A549 (cell line): ENCODE data around the gene C6orf132. TPM values are rescaled to one million over a fixed set of nuclear protein-coding genes. Genes with fewer than 3 reads are reported as not detected.

Experiments used
- ATAC-seq, 2 experiments: fragments of 200-7000 bp in 1 of 2; fragments of >200 bp in 1 of 2; cut with Nextera tagmentation in 1 of 2; cut with Tn5 transposase in 1 of 2; 3 replicates each; pipeline versions ENCODE4 v1.8.0 to v1.9.1; 2018 to 2020; ENCODE audit warnings: mild to moderate bottlenecking in 1 of 2, moderate library complexity in 1 of 2
- CTCF ChIA-PET: fragments of 300-600 bp; sonication (Branson Sonifier 250); formaldehyde crosslinking; extraction: SDS; loops from one replicate; lab custom pipeline; 2021; ENCODE audit warnings: antibody characterized with exemption, inconsistent platforms; lab: Yijun Ruan, JAX
- POLR2A ChIA-PET: fragments of 350-600 bp; formaldehyde crosslinking; extraction: SDS; loops from one replicate; lab custom pipeline; 2021; ENCODE audit warnings: antibody characterized with exemption, inconsistent platforms; lab: Yijun Ruan, JAX
- DNase-seq, 2 experiments: peaks; one replicate each; pipeline versions ENCODE4 v3.0.0 to v3.0.0-alpha.2; 2011 to 2016; ENCODE audit warnings: low read depth in 1 of 2, low spot score in 1 of 2
- FAIRE-seq: peaks from 2 replicates; lab custom pipeline; 2011; peaks lifted over from hg19 to GRCh38; lab: Jason Lieb, UNC
- H3K27ac ChIP-seq, 2 experiments: fragments of >200 bp; sonication (Bioruptor Twin); formaldehyde crosslinking; 3 replicates each; pipeline ENCODE4 v1.5.1; 2016 to 2017
- H3K4me1 ChIP-seq: fragments of >200 bp; sonication (Bioruptor Twin); formaldehyde crosslinking; 3 replicates; pipeline ENCODE4 v1.6.1; 2016
- H3K4me2 ChIP-seq: fragments of >200 bp; sonication (Bioruptor Twin); formaldehyde crosslinking; 3 replicates; pipeline ENCODE4 v1.6.1; 2016
- H3K4me3 ChIP-seq: fragments of >200 bp; sonication (Bioruptor Twin); formaldehyde crosslinking; 3 replicates; pipeline ENCODE4 v1.5.1; 2016
- H3K9me3 ChIP-seq: fragments of >200 bp; sonication (Bioruptor Twin); formaldehyde crosslinking; 3 replicates; pipeline ENCODE4 v1.6.1; 2016
- CBX2 ChIP-seq: fragments of 200-600 bp; sonication (generic); IDR thresholded peaks from 2 replicates; pipeline ENCODE4 v1.6.1; 2016; ENCODE audit warnings: low read depth, mild to moderate bottlenecking, borderline replicate concordance
- CEBPB ChIP-seq, 2 experiments: fragments of >200 bp in 1 of 2; sonication (Bioruptor Twin) in 1 of 2; formaldehyde crosslinking in 1 of 2; IDR thresholded peaks; 2 replicates each; pipeline ENCODE4 v1.6.1; 2012 to 2016
- CTCF ChIP-seq: fragments of >200 bp; sonication (Bioruptor Twin); formaldehyde crosslinking; IDR thresholded peaks from 3 replicates; pipeline ENCODE4 v1.5.1; 2016
- GATA3 ChIP-seq: IDR thresholded peaks from 2 replicates; pipeline ENCODE4 v1.6.1; 2012; ENCODE audit warnings: borderline replicate concordance
- HDAC2 ChIP-seq: fragments of 200-600 bp; sonication (generic); IDR thresholded peaks from 2 replicates; pipeline ENCODE4 v1.6.1; 2016
- JUN ChIP-seq, 2 experiments: fragments of >200 bp; sonication (Bioruptor Twin); formaldehyde crosslinking; IDR thresholded peaks; 2 replicates in 1 of 2; 3 replicates in 1 of 2; pipeline ENCODE4 v1.6.1; 2016 to 2017
- JUNB ChIP-seq: fragments of >200 bp; sonication (Bioruptor Twin); formaldehyde crosslinking; IDR thresholded peaks from 2 replicates; pipeline ENCODE4 v1.6.1; 2016
- KDM1A ChIP-seq: fragments of 200-600 bp; sonication (generic); IDR thresholded peaks from 2 replicates; pipeline ENCODE4 v1.6.1; 2016; ENCODE audit warnings: low read depth, mild to moderate bottlenecking
- KDM5A ChIP-seq: fragments of 200-600 bp; sonication (generic); IDR thresholded peaks from 2 replicates; pipeline ENCODE4 v1.6.1; 2016; ENCODE audit warnings: antibody characterized with exemption, mild to moderate bottlenecking
- MAFK ChIP-seq: fragments of 450-650 bp; IDR thresholded peaks from 2 replicates; pipeline ENCODE4 v1.6.1; 2014; ENCODE audit not compliant: partially characterized antibody
- MAX ChIP-seq: IDR thresholded peaks from 2 replicates; pipeline ENCODE4 v1.6.1; 2012
- PBX3 ChIP-seq: IDR thresholded peaks from 2 replicates; pipeline ENCODE4 v1.6.1; 2012
- RAD21 ChIP-seq, 2 experiments: fragments of >200 bp in 1 of 2; sonication (Bioruptor Twin) in 1 of 2; formaldehyde crosslinking in 1 of 2; IDR thresholded peaks in 1 of 2; conservative IDR thresholded peaks in 1 of 2; 2 replicates in 1 of 2; 3 replicates in 1 of 2; pipeline ENCODE4 v1.6.1; 2012 to 2018; ENCODE audit warnings: inconsistent platforms in 1 of 2
- RARB ChIP-seq: fragments of 250-450 bp; sonication (Bioruptor Pico); IDR thresholded peaks from 2 replicates; pipeline ENCODE4 v1.8.0; 2021; ENCODE audit warnings: mild to moderate bottlenecking, moderate library complexity
- RCOR1 ChIP-seq: fragments of 150-350 bp; IDR thresholded peaks from 2 replicates; pipeline ENCODE4 v1.6.1; 2014; ENCODE audit warnings: antibody characterized with exemption, low read length, low read depth
- RNF2 ChIP-seq: fragments of 200-600 bp; sonication (generic); IDR thresholded peaks from 2 replicates; pipeline ENCODE4 v1.6.1; 2016; ENCODE audit warnings: low read depth, mild to moderate bottlenecking, antibody characterized with exemption, moderate library complexity, borderline replicate concordance
- SMC3 ChIP-seq: fragments of >200 bp; sonication (Bioruptor Twin); formaldehyde crosslinking; IDR thresholded peaks from 3 replicates; pipeline ENCODE4 v1.6.1; 2018; ENCODE audit warnings: inconsistent platforms
- ZFP36 ChIP-seq: fragments of 450-650 bp; IDR thresholded peaks from 2 replicates; pipeline ENCODE4 v1.6.1; 2014; ENCODE audit warnings: borderline replicate concordance; ENCODE audit not compliant: partially characterized antibody
- WGBS: methylation state at CpG from one replicate; pipeline ENCODE4 v1.1.6; 2017; ENCODE audit errors: missing lambda C conversion rate; 5-methylcytosine and 5-hydroxymethylcytosine counted together
- polyA plus RNA-seq, 4 experiments: library from polyadenylated mRNA; depleted of rRNA in 3 of 4; stranded (reverse); fragments of >200 nt; fragmentation: RNase III in 1 of 4; extraction: RNeasy Plus Mini Kit Qiagen cat#74134 plus additional on column Dnase treatment in 1 of 4; gene quantifications; 2 replicates in 3 of 4; 3 replicates in 1 of 4; pipeline ENCODE4 v1.2.3, GENCODE V29; 2011 to 2017

Gene C6orf132
- polyA plus RNA-seq, 2 of the 4 experiments (the other 2 are of a cell fraction) = 0.44 to 1.1 TPM

GRCh38 chr6:42147138-42147562, 4.7 kb upstream of the C6orf132 start (continued):
- TF ChIP-seq SMC3 (no peak), KDM5A (no peak), HDAC2 (no peak), RAD21 (conservative IDR thresholded peaks at IDR 0.05 in 1 of 2, IDR thresholded peaks at IDR 0.05 in 1 of 2) (no peak), RCOR1 (no peak), ZFP36 (no peak), CEBPB (IDR thresholded peaks at IDR 0.05) (no peak)

GRCh38 chr6:42141603-42142117, 760 bp downstream of the C6orf132 start:
- FAIRE-seq (no peak), ATAC-seq (no peak), DNase-seq (no peak)
- no peak for TF ChIP-seq CTCF
- no peak for TF ChIP-seq CBX2
- no peak for TF ChIP-seq PBX3
- 0 out of 2 replicates have a peak, but pooled peaks have one; percentile 18 for TF ChIP-seq MAX
- no peak for TF ChIP-seq JUNB
- TF ChIP-seq JUN (IDR thresholded peaks at IDR 0.05) = no peak
- TF ChIP-seq RNF2 = no peak
- TF ChIP-seq RARB (CRISPR knock-in tag) = no peak
- WGBS = 85% methylated on average over 10 of the region's 13 CpGs
- Histone ChIP-seq H3K9me3 (no peaks in the 10 kb centered on the region), H3K27ac (peak overlapping the region; percentile 75 to 91), H3K4me2 (peak overlapping the region; percentile 56), H3K4me1 (peaks cover 54% of the 10 kb centered on the region), H3K4me3 (peak overlapping the region; percentile 52)
- ChIA-PET POLR2A (no interaction called here), CTCF (no interaction called here)

- peak overlapping the region; percentile 56 for H3K4me2 ChIP-seq
- H3K27ac ChIP-seq = peak overlapping the region; percentile 75 to 91; a peak in 4 of 6 replicates
- 70% methylated on average over 7 of the region's 9 CpGs for WGBS
- DNase-seq (no peak), FAIRE-seq (no peak), ATAC-seq (no peak)
- peaks cover 60% of the 10 kb centered on the region for H3K4me1 ChIP-seq
- ChIA-PET POLR2A (no interaction called here), CTCF (no interaction called here)
- H3K9me3 ChIP-seq = no peaks in the 10 kb centered on the region
- H3K4me3 ChIP-seq = no peak overlapping the region
- TF ChIP-seq KDM1A (no peak), GATA3 (no peak), MAFK (peak; percentile 17)
These were observed 1.4 kb downstream of the C6orf132 start for GRCh38 chr6:42140756-42141602.

GRCh38 chr6:42140032-42140431, 2.4 kb downstream of the C6orf132 start:
- FAIRE-seq (no peak), DNase-seq (peak; percentile 46 to 69), ATAC-seq (peak; percentile 64)
- ChIA-PET POLR2A (interaction anchor here (0.7 kb wide), 1 partner anchor 21 kb away, joined by 7 read pairs; no protein-coding TSS in a partner anchor), CTCF (interaction anchor here (1.5 kb wide), 2 partner anchors 11 to 27 kb away, joined by 3 to 4 read pairs; no protein-coding TSS in a partner anchor)
- peak; percentile 68 for TF ChIP-seq MAFK
- TF ChIP-seq RNF2 = no peak
- Histone ChIP-seq H3K4me1 (peaks cover 60% of the 10 kb centered on the region), H3K4me3 (no peak overlapping the region), H3K9me3 (no peaks in the 10 kb centered on the region), H3K27ac (peak overlapping the region; percentile 84 to 91), H3K4me2 (peak overlapping the region; percentile 56)
- no CpG with 5 or more reads among the region's 5 CpGs for WGBS
